HG02938 (cell line): ENCODE measurements around the gene PLXNC1.
A peak's percentile ranks its signal among the peaks of the same experiment; 100 is the strongest.

Experiments used
- ATAC-seq: cut with Tn5 transposase; IDR thresholded peaks from one replicate; pipeline ENCODE4 v1.9.1; 2021; ENCODE audit warnings: mild to moderate bottlenecking, moderate library complexity; ENCODE audit not compliant: unreplicated experiment

PLXNC1 gene

GRCh38 chr12:94178882-94179281 lies 30.5 kb downstream of the PLXNC1 start:
- ATAC-seq = no peak

GRCh38 chr12:94179723-94180122 lies 31.3 kb downstream of the PLXNC1 start:
- no peak for ATAC-seq

DNA sequence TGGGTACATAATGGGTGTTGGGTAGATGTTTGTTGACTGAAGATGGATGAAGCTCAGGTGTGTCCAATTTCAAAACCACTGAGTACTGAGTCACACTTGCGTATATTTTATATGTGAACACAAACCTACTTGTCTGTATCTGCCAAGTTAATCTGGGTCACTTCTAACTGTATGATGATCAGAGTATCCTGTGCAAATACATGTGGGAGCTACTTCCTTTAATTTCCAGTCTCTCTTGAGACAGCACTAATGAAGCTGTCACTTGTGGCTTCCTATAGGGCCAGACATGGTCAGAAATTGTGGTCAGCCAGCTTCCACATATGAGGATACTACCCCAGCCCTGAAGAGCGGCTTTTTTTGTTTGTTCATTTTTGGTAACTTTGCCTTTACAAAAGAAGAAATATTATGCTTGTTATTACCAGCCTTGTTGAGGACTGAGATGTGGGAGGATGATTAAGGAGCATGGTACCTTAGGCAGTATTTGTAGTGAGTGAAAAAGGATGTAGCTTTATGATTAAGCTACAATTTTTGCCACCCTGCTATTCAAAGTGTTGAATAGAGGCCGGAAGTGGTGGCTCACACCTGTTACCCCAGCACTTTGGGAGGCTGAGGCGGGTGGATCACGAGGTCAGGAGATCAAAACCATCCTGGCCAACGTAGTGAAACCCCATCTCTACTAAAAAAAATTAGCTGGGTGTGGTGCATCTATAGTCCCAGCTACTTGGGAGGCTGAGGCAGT lies 32.4 kb downstream of the PLXNC1 start:
- ATAC-seq = no peak

DNA sequence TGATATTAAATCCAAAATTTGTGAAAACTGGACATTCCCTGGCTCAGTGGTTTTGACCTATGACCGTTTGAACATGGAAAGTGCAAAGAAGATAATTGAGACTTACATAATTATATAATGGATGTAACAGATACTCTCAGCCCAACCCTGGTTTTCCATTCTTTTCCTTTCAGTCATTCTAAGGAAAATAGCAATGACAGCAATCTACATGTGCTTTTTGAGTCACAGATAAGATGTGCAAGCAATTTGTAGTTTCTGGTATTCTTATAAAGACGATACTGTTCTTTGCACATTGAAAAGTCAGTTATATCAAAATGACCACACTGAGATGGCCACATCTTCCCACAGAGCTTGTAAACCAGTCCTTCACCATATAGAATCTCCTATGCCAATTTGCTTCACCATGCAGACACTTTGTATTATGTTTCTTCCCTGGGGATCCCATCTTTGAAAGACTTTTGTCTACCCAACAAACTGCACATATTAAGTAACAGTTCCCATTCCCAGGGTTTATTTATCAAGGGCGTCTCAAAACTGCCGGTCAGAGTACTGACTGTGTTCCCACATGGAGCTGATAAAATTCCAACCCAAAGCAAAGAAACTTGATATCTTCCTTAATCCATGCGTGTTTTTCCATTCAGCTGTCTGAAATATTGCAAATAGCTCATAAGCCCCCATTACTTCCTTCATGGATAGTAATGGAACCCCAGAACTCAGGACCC lies 34.8 kb downstream of the PLXNC1 start:
- ATAC-seq = no peak

DNA sequence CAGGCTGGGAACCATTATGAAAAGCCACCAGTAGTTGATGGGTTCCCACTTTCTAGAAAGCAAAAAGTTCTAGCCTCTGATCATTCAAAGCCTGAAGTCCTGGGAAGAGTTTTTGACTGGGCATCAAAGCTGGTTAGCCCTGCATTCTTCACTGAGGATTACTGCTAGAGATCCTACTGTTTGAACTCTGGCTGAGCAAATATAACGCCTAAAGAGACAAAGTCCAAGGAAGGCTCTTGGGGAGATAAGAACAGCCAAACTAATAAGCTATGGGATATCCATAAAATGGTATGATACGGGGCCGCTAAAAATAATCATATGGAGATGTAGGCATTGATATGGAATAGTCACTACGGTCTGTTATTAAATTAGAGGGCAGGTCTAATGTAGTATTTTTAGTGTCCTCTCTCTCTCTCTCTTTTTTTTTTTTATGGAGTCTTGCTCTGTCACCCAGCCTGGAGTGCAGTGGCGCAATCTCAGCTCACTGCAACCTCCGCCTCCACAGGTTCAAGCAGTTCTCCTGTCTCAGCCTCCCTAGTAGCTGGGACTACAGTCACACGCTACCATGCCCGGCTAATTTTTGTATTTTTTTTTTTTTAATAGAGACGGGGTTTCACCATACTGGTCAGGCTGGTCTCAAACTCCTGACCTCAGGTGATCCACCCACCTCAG lies 35.5 kb downstream of the PLXNC1 start:
- no peak for ATAC-seq

GRCh38 chr12:94184995-94185719 lies 36.8 kb downstream of the PLXNC1 start:
- ATAC-seq = no peak

- no peak for ATAC-seq
Observed at GRCh38 chr12:94185801-94186200, 37.4 kb downstream of the PLXNC1 start.

DNA sequence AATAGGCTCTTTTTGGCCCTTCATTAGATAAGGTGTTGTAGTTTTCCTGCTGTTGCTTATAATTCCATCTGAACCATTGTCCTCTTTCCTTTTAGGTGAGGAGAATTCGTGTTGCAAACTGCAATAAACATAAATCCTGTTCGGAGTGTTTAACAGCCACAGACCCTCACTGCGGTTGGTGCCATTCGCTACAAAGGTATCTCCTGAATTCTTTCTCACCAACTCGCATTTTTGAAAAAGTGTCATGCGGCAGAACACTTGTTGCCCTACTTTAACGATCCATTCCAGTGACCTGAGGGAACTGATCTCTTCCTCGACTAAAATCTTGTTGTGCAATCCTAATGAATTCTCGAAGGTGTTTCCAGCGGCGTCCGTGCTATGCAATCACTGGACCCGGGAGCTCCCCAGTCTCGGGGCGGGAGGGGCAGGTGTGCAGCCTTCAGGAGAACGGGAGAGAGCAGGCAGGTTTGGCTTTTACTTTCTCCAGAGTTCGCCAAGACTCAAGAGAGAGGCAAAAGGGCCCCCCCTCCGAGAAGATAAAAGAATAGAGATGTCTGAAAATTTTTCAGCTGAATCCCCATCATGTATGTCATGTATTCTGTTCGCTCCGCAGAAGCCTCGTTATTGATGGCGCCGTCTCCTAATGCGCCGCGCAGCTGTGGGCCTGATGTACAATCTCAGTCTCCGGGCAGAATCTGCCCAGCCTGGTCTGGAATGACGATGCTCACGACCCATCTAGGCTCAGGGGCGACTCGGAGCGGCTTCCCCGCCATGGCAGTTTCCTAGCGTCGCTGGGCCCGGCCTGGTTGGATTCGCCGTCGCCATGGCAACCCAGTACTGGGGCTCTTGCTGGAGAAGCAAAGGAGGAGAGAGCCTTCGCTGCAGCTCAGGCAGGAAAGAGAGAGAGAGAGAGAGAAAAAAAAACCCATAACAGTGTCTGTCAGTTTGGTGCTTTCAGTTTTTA lies 38.2 kb downstream of the PLXNC1 start:
- ATAC-seq = no peak

DNA sequence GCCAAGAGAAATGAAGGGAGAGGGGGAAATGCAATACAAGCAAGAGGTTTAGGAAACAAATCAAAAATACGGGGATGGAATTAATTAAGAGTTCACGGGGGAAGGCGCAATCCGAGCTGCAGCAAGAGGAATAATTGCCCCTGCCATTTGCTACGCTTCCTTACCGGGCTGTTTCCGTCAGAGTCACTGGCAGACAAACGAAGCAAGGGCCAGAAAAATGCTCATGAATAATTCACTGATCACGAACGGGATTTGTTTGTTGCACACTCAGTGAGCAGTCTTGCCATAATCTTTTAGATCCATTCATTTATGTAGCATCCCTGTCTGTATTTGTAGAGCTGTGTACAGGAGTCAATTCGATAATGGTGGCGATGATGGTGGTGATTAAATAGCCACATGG lies 39.0 kb downstream of the PLXNC1 start:
- no peak for ATAC-seq

GRCh38 chr12:94190623-94191022 lies 42.2 kb downstream of the PLXNC1 start:
- no peak for ATAC-seq

DNA sequence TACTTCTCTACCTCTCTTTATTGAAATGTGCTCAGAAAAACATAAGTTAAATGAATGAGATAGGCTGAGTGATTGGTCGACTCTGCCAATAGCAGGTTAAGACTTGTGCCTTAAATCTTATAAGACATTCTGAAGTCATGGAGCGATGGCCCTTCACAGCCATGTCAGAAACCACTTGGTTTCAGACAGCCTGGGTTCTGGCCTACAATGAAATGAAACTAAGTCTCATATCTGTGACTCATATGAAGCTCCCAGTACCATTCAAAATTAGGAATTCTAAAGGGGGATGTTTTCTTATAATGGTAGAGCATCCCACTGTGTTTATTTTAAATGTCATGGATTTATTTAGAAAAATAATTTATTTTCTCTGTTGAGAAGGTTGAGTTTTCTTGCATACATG lies 42.6 kb downstream of the PLXNC1 start:
- ATAC-seq = no peak

DNA sequence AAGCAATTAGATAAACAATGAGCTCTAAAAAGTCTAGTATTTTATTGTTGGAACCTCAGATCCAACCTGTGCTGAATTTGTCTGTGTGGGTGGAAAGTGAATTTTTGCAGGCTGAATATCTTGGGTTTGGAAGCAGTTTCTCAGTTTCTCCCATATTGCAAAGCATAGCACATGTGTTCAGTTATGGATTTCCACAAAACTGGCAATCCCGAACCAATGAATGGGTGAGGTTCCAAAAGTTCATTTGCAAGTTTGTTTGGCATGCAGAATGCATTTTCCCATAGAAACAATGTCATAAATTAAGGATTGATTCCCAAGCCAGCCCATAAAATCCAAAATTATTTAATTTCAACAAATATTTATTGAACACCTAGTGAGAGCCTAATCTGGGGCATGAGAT lies 43.4 kb downstream of the PLXNC1 start:
- ATAC-seq = no peak

- ATAC-seq = no peak
Observed at GRCh38 chr12:94192506-94192905, 44.1 kb downstream of the PLXNC1 start.

- peak; percentile 60 for ATAC-seq
Observed at GRCh38 chr12:94193168-94193567, 44.8 kb downstream of the PLXNC1 start.

- no peak for ATAC-seq
Observed at GRCh38 chr12:94195483-94195882, 47.1 kb downstream of the PLXNC1 start.

DNA sequence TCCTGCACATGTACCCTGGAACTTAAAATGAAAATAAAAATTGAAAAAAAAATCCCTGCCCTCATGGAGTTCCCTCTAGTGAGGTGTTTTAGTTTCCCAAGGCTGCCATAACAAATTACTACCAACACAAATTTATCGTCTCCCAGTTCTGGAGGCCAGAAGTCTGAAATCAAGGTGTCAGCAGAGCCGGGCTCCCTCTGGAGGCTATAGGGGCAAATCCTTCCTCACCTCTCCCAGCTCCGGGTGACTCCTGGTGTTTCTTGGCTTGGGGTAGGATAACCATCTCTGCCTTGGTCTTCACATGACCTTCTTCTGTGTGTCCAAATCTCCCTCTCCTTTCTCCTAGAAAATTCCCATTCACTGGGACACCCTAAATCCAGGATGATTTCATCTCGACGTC lies 50.1 kb downstream of the PLXNC1 start:
- ATAC-seq = no peak

- ATAC-seq = no peak
Observed at GRCh38 chr12:94198872-94199271, 50.5 kb downstream of the PLXNC1 start.

DNA sequence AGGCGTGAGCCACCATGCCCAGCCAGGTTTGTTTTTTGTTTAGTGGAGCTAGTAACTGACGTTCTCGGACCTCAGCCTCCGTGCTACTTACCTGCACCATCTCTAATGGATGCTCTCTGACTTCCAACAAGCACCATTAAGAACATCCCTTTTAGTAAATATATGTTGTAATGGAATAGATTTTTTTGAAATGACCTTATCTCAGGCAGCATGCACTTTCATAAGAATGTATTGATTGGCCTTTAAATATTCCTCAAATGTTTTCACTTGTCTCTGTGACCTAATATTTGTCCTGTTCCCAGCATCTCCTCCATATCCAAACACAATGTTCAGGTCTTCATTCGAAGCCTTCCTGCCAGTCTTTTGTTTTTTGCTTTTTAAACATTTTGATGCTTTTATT lies 51.7 kb downstream of the PLXNC1 start:
- ATAC-seq = no peak

DNA sequence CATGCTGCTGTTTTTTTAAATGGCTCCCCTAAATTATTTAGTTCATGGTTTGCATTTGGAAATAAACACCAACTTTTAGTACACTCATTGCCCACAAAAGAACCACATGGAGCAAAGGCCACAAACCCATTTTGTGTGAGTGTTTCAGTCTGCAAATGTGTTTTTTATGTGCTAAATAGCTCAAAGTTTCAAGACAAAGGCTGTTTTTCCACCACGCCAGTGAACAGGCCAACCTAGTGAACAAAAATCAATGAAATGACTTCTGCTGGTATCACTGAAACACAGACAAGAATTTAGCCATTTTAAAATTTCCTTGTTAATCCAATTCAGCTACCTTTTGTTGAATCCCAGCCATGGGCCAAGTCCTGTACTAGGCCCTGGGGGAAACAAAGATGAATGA lies 52.3 kb downstream of the PLXNC1 start:
- ATAC-seq = no peak
